ENCODE measurements around the gene XIRP1. TPM values are rescaled to one million over a fixed set of nuclear protein-coding genes. Genes with fewer than 3 reads are reported as not detected.

XIRP1 gene
- total and polyA plus RNA-seq, 2 donors (not counting 1 experiment from before 2014, with no cell fraction given), result not detected

DNA sequence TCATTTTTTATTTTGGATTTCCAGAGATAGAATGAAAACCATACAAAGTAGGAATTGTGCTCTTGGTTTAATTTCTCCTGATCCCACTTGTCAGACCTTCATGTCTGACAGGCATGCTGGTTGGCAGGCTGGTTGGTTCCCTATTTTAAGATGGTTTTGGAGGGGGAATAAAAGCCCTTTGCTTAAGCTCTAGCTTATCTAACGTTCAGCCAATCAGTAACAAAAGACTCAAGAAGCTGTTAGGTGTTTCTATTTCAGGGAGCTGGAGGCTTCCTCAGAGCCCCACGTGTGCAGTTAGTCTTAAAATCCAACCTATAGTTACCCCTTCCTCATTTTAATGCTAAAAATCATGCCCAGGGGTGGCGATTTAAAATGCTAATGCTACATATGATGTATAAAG, 40.5 kb upstream of the XIRP1 start:
- peaks cover 23 to 25% of the 10 kb centered on the region in 2 donors for H3K4me1 ChIP-seq (ENCODE audit: control insufficient read depth in 2 of 2, insufficient read depth in 2 of 2, low read length in 2 of 2)
- POLR2A ChIA-PET, result no interaction called here
- H3K4me3 Mint-ChIP-seq, result no peak overlapping the region

DNA sequence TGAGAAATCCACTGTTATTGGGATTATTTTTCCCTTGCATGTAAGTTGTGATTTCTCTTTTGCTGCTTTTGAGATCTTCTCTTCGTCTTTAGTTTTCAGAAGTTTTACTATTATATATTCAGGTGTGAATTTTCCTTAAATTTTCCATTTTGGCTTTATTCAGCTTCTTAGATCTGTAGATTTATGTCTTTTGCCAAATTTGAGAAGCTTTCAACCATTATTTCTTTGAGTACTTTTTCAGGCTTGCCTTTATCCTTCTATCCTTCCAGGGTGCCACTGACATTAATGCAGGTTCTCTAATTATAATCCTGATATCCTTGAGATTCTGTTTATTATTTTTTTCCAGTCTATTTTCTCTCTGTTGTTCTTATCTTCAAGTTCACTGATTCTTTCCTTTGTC, 38.1 kb upstream of the XIRP1 start:
- Histone ChIP-seq H3K4me1 (ENCODE audit: control insufficient read depth in 2 of 2, insufficient read depth in 2 of 2, low read length in 2 of 2) (peaks cover 29 to 35% of the 10 kb centered on the region in 2 donors), H2AFZ (ENCODE audit: insufficient read depth, low read depth, low read length, poor library complexity, severe bottlenecking) (no peak overlapping the region), H3K36me3 (replicated peaks in 1 of 2; ENCODE audit: control extremely low read depth in 1 of 2, control insufficient read depth in 1 of 2, extremely low read depth in 1 of 2, insufficient read depth in 2 of 2, low read length in 1 of 2) (no peaks in the 10 kb centered on the region), H3K9ac (ENCODE audit: low read length) (no peak overlapping the region), H3K79me2 (ENCODE audit: control insufficient read depth, insufficient read depth, low read length) (no peaks in the 10 kb centered on the region), H4K20me1 (ENCODE audit: control insufficient read depth, insufficient read depth, low read length, poor library complexity, severe bottlenecking) (no peaks in the 10 kb centered on the region), H3K9me3 (ENCODE audit: control extremely low read depth in 1 of 3, control insufficient read depth in 2 of 3, insufficient read depth in 1 of 3, low read length in 2 of 3) (no peaks in the 10 kb centered on the region), H3K4me2 (replicated peaks; ENCODE audit: low read depth, low read length, poor library complexity, severe bottlenecking) (no peak overlapping the region), H3K27me3 (replicated peaks in 1 of 4; ENCODE audit: control extremely low read depth in 1 of 4, control insufficient read depth in 3 of 4, insufficient read depth in 4 of 4, low read length in 3 of 4) (no peaks in the 10 kb centered on the region), H3K4me3 (ENCODE audit: control extremely low read depth in 1 of 5, extremely low read depth in 1 of 5, insufficient read depth in 1 of 5, low read depth in 2 of 5, low read length in 4 of 5) (no peak overlapping the region), H3K27ac (ENCODE audit: low read length in 2 of 2) (no peak overlapping the region)
- Mint-ChIP-seq H3K27ac (no peak overlapping the region), H3K4me3 (no peak overlapping the region), H3K9me3 (ENCODE audit: insufficient read depth) (no peaks in the 10 kb centered on the region), H3K4me1 (peaks cover 41% of the 10 kb centered on the region), H3K27me3 (peaks cover 8% of the 10 kb centered on the region)
- no peak for ATAC-seq (ENCODE audit: low read depth)
- DNase-seq, result no peak
- POLR2A ChIA-PET, result no interaction called here
- CTCF ChIA-PET, result no interaction called here
- no CpG with 5 or more reads among the region's 1 CpG for WGBS (ENCODE audit: insufficient coverage)
- TF ChIP-seq, protein P1, sequence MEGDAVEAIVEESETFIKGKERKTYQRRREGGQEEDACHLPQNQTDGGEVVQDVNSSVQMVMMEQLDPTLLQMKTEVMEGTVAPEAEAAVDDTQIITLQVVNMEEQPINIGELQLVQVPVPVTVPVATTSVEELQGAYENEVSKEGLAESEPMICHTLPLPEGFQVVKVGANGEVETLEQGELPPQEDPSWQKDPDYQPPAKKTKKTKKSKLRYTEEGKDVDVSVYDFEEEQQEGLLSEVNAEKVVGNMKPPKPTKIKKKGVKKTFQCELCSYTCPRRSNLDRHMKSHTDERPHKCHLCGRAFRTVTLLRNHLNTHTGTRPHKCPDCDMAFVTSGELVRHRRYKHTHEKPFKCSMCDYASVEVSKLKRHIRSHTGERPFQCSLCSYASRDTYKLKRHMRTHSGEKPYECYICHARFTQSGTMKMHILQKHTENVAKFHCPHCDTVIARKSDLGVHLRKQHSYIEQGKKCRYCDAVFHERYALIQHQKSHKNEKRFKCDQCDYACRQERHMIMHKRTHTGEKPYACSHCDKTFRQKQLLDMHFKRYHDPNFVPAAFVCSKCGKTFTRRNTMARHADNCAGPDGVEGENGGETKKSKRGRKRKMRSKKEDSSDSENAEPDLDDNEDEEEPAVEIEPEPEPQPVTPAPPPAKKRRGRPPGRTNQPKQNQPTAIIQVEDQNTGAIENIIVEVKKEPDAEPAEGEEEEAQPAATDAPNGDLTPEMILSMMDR (IDR thresholded peaks at IDR 0.05), result no peak
- intact Hi-C loops (cut with micrococcal nuclease), result no loop called here

More for the DNA sequence above, 40.5 kb upstream of the XIRP1 start:
- intact Hi-C loops (cut with micrococcal nuclease), result no loop called here
- H3K4me1 Mint-ChIP-seq, result peaks cover 31% of the 10 kb centered on the region
- TF ChIP-seq, protein P1 (IDR thresholded peaks at IDR 0.05), result no peak
- no peak for TF ChIP-seq EZH2 (IDR thresholded peaks at IDR 0.05; ENCODE audit: borderline replicate concordance, insufficient read depth, low read depth, low read length, poor library complexity, severe bottlenecking)
- no peaks in the 10 kb centered on the region for H3K79me2 ChIP-seq (ENCODE audit: control insufficient read depth, insufficient read depth, low read length)
- H3K9ac ChIP-seq (ENCODE audit: low read length), result no peak overlapping the region
- no peak overlapping the region for H3K27ac ChIP-seq (ENCODE audit: low read length in 2 of 2)
- no peaks in the 10 kb centered on the region for H3K27me3 ChIP-seq (replicated peaks in 1 of 4; ENCODE audit: control extremely low read depth in 1 of 4, control insufficient read depth in 3 of 4, insufficient read depth in 4 of 4, low read length in 3 of 4)
- H3K36me3 ChIP-seq (replicated peaks in 1 of 2; ENCODE audit: control extremely low read depth in 1 of 2, control insufficient read depth in 1 of 2, extremely low read depth in 1 of 2, insufficient read depth in 2 of 2, low read length in 1 of 2), result no peaks in the 10 kb centered on the region
- DNase-seq (no peak), ATAC-seq (ENCODE audit: low read depth) (no peak)
- no CpG with 5 or more reads among the region's 3 CpGs for WGBS (ENCODE audit: insufficient coverage)
- H2AFZ ChIP-seq (ENCODE audit: insufficient read depth, low read depth, low read length, poor library complexity, severe bottlenecking), result no peak overlapping the region
- peak overlapping the region; percentile 5 for H3K4me2 ChIP-seq (replicated peaks; ENCODE audit: low read depth, low read length, poor library complexity, severe bottlenecking)
- H3K27me3 Mint-ChIP-seq, result peaks cover 8% of the 10 kb centered on the region
- no peaks in the 10 kb centered on the region for H4K20me1 ChIP-seq (ENCODE audit: control insufficient read depth, insufficient read depth, low read length, poor library complexity, severe bottlenecking)
- H3K9me3 ChIP-seq (ENCODE audit: control extremely low read depth in 1 of 3, control insufficient read depth in 2 of 3, insufficient read depth in 1 of 3, low read length in 2 of 3), result no peaks in the 10 kb centered on the region
- no peaks in the 10 kb centered on the region for H3K9me3 Mint-ChIP-seq (ENCODE audit: insufficient read depth)
- no peak overlapping the region for H3K27ac Mint-ChIP-seq
- CTCF ChIA-PET, result interaction anchor here (2.0 to 2.6 kb wide), 3 partner anchors 43 to 58 kb away, joined by 8 to 15 read pairs (median 10); no protein-coding TSS in a partner anchor
- no peak overlapping the region for H3K4me3 ChIP-seq (ENCODE audit: control extremely low read depth in 1 of 5, extremely low read depth in 1 of 5, insufficient read depth in 1 of 5, low read depth in 2 of 5, low read length in 4 of 5)
